CD4-positive, alpha-beta T cell treated with Interleukin-4 for 4 hours (primary cell): ENCODE measurements around the gene FKBP11.
A peak's percentile ranks its signal among the peaks of the same experiment; 100 is the strongest.
"Not testable (repeated sequence)": the region's sequence is repeated elsewhere in the genome, so short reads cannot be mapped to it uniquely, and the experiment has no call there.

ENCODE experiments used
- DNase-seq: peaks from one replicate; pipeline ENCODE4 v3.0.0-alpha.2; 2020

Gene FKBP11

GRCh38 chr12:48903982-48904411 is 21.3 kb downstream of the FKBP11 start:
- DNase-seq: peak; percentile 90

GRCh38 chr12:48903363-48903981 is 21.8 kb downstream of the FKBP11 start:
- DNase-seq: no peak

GRCh38 chr12:48901278-48901677 is 24.0 kb downstream of the FKBP11 start:
- DNase-seq: no peak

- no peak for DNase-seq
These were observed 25.6 kb downstream of the FKBP11 start for GRCh38 chr12:48899651-48900050.

- DNase-seq: no peak
These were observed 31.0 kb downstream of the FKBP11 start for GRCh38 chr12:48894271-48894670.

GRCh38 chr12:48890657-48891418 is 34.5 kb downstream of the FKBP11 start:
- peak; percentile 60 for DNase-seq

- DNase-seq: no peak
These were observed 35.6 kb downstream of the FKBP11 start for GRCh38 chr12:48889679-48890078.

GRCh38 chr12:48883305-48884161 is 41.8 kb downstream of the FKBP11 start:
- DNase-seq: no peak

GRCh38 chr12:48882972-48883304 is 42.4 kb downstream of the FKBP11 start:
- DNase-seq: no peak

- DNase-seq: no peak
These were observed 43.0 kb downstream of the FKBP11 start for GRCh38 chr12:48882315-48882687.

GRCh38 chr12:48881686-48882314 is 43.5 kb downstream of the FKBP11 start:
- DNase-seq: no peak

- DNase-seq: no peak
These were observed 44.6 kb downstream of the FKBP11 start for GRCh38 chr12:48880647-48881046.

- DNase-seq: no peak
These were observed 46.7 kb downstream of the FKBP11 start for GRCh38 chr12:48878548-48878947.

GRCh38 chr12:48875944-48876515 is 49.3 kb downstream of the FKBP11 start:
- DNase-seq: no peak

- DNase-seq: not testable (repeated sequence)
These were observed 51.8 kb downstream of the FKBP11 start for GRCh38 chr12:48873534-48873933.

- DNase-seq: no peak
These were observed 52.2 kb downstream of the FKBP11 start for GRCh38 chr12:48873096-48873495.
